ENCODE results near the gene JAK1.

JAK1 gene

GRCh38 chr1:64877151-64877550, 89.2 kb downstream of the JAK1 start:
- Histone ChIP-seq H3K9ac (ENCODE audit: low read depth, low read length) (no peak overlapping the region), H3K4me1 (ENCODE audit: insufficient read depth, low read length) (no peaks in the 10 kb centered on the region), H3K36me3 (ENCODE audit: insufficient read depth, low read length) (no peaks in the 10 kb centered on the region), H3K9me3 (ENCODE audit: control insufficient read depth, insufficient read depth, low read length) (no peaks in the 10 kb centered on the region)

DNA sequence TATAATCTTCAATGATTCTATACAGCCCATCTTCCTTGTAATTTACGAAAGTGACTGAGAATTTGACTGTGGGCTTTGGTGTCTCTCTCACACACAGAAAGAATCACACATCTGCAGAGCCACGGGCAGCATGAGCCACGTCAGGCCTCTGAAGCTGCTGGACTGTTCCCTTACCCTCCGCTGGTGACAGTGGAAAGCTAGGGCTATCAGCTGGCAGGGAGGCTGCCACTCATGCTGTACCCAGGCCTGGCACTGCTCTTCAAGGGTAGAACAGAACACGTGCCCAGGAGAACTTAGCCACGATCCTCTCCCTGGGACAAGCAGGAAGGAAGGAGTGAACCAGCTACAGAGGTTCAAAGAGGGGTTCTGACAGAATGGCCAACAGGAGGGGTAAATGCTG, 90.7 kb downstream of the JAK1 start:
- Histone ChIP-seq H3K9ac (ENCODE audit: low read depth, low read length) (no peak overlapping the region), H3K36me3 (ENCODE audit: insufficient read depth, low read length) (no peaks in the 10 kb centered on the region; the same call in 1 of the 2 replicates), H3K4me1 (ENCODE audit: insufficient read depth, low read length) (no peaks in the 10 kb centered on the region), H3K9me3 (ENCODE audit: control insufficient read depth, insufficient read depth, low read length) (no peaks in the 10 kb centered on the region)

DNA sequence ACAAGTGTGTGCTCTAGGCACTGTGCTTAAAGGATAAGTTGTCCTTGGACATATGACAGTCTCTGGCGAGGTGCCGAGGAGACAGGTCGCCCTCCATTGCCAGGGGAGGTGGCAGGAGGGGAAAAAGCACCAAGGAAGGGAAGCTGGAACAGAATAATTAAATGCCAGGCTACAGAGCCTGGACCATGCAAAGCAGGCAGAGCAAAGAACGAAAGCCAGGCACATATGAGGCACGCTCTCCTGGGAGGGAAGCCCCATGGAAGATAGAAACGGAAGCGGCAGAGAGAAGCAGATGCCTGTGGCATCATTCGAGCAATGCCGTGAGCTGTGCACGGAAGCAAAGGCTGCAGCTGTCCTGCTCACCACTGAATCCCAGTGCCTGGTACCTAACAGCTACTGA, 91.2 kb downstream of the JAK1 start:
- no peak overlapping the region for H3K9ac ChIP-seq (ENCODE audit: low read depth, low read length)

GRCh38 chr1:64874666-64875065, 91.7 kb downstream of the JAK1 start:
- no peaks in the 10 kb centered on the region for H3K9me3 ChIP-seq (ENCODE audit: control insufficient read depth, insufficient read depth, low read length)
- no peak overlapping the region for H3K9ac ChIP-seq (ENCODE audit: low read depth, low read length)
- H3K4me1 ChIP-seq (ENCODE audit: insufficient read depth, low read length) = no peaks in the 10 kb centered on the region
- no peaks in the 10 kb centered on the region; the same call in 1 of the 2 replicates for H3K36me3 ChIP-seq (ENCODE audit: insufficient read depth, low read length)

More for the DNA sequence above, 91.2 kb downstream of the JAK1 start:
- no peaks in the 10 kb centered on the region for H3K9me3 ChIP-seq (ENCODE audit: control insufficient read depth, insufficient read depth, low read length)
- H3K36me3 ChIP-seq (ENCODE audit: insufficient read depth, low read length) = no peaks in the 10 kb centered on the region; the same call in 1 of the 2 replicates
- no peaks in the 10 kb centered on the region for H3K4me1 ChIP-seq (ENCODE audit: insufficient read depth, low read length)

GRCh38 chr1:64873576-64873975, 92.8 kb downstream of the JAK1 start:
- H3K36me3 ChIP-seq (ENCODE audit: insufficient read depth, low read length) = no peaks in the 10 kb centered on the region; the same call in 1 of the 2 replicates
- no peaks in the 10 kb centered on the region for H3K9me3 ChIP-seq (ENCODE audit: control insufficient read depth, insufficient read depth, low read length)
- H3K9ac ChIP-seq (ENCODE audit: low read depth, low read length) = no peak overlapping the region
- H3K4me1 ChIP-seq (ENCODE audit: insufficient read depth, low read length) = no peaks in the 10 kb centered on the region

DNA sequence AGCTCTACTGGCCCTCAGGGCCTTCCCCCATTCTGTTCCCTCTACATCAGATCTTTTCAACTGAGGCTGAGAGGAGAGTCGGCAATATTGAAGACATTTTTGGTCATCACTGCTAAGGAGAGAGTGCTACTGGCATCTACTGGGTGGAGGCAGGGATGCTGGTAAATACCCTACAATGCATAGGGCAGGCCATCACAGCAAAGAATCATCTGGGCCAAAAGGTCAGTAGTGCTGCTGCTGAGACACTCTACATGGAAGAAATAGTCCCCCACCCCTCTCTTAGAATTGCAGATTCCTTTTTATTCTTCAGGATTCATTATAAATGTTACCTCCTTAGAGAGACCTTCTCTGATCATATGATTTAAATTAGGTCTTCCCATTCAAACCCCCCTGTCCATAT, 94.3 kb downstream of the JAK1 start:
- Histone ChIP-seq H3K9me3 (ENCODE audit: control insufficient read depth, insufficient read depth, low read length) (no peaks in the 10 kb centered on the region), H3K9ac (ENCODE audit: low read depth, low read length) (no peak overlapping the region), H3K36me3 (ENCODE audit: insufficient read depth, low read length) (no peaks in the 10 kb centered on the region; the same call in 1 of the 2 replicates), H3K4me1 (ENCODE audit: insufficient read depth, low read length) (no peaks in the 10 kb centered on the region)

- H3K9me3 ChIP-seq (ENCODE audit: control insufficient read depth, insufficient read depth, low read length) = no peaks in the 10 kb centered on the region
- no peaks in the 10 kb centered on the region for H3K4me1 ChIP-seq (ENCODE audit: insufficient read depth, low read length)
- H3K36me3 ChIP-seq (ENCODE audit: insufficient read depth, low read length) = no peaks in the 10 kb centered on the region; the same call in 1 of the 2 replicates
- no peak overlapping the region for H3K9ac ChIP-seq (ENCODE audit: low read depth, low read length)
Observed at GRCh38 chr1:64871256-64871655, 95.1 kb downstream of the JAK1 start.

- H3K9me3 ChIP-seq (ENCODE audit: control insufficient read depth, insufficient read depth, low read length) = no peaks in the 10 kb centered on the region
- no peaks in the 10 kb centered on the region; the same call in 1 of the 2 replicates for H3K36me3 ChIP-seq (ENCODE audit: insufficient read depth, low read length)
- no peak overlapping the region for H3K9ac ChIP-seq (ENCODE audit: low read depth, low read length)
- H3K4me1 ChIP-seq (ENCODE audit: insufficient read depth, low read length) = no peaks in the 10 kb centered on the region
Observed at GRCh38 chr1:64867266-64867665, 99.1 kb downstream of the JAK1 start.

GRCh38 chr1:64866689-64867088, 99.7 kb downstream of the JAK1 start:
- Histone ChIP-seq H3K36me3 (ENCODE audit: insufficient read depth, low read length) (no peaks in the 10 kb centered on the region), H3K9ac (ENCODE audit: low read depth, low read length) (no peak overlapping the region), H3K4me1 (ENCODE audit: insufficient read depth, low read length) (peaks cover 4% of the 10 kb centered on the region; the same call in 1 of the 2 replicates), H3K9me3 (ENCODE audit: control insufficient read depth, insufficient read depth, low read length) (no peaks in the 10 kb centered on the region)

GRCh38 chr1:64865105-64865757, 101.1 kb downstream of the JAK1 start:
- H3K4me1 ChIP-seq (ENCODE audit: insufficient read depth, low read length) = peaks cover 8% of the 10 kb centered on the region; the same call in 1 of the 2 replicates
- no peaks in the 10 kb centered on the region for H3K36me3 ChIP-seq (ENCODE audit: insufficient read depth, low read length)
- H3K9ac ChIP-seq (ENCODE audit: low read depth, low read length) = no peak overlapping the region
- H3K9me3 ChIP-seq (ENCODE audit: control insufficient read depth, insufficient read depth, low read length) = no peaks in the 10 kb centered on the region

DNA sequence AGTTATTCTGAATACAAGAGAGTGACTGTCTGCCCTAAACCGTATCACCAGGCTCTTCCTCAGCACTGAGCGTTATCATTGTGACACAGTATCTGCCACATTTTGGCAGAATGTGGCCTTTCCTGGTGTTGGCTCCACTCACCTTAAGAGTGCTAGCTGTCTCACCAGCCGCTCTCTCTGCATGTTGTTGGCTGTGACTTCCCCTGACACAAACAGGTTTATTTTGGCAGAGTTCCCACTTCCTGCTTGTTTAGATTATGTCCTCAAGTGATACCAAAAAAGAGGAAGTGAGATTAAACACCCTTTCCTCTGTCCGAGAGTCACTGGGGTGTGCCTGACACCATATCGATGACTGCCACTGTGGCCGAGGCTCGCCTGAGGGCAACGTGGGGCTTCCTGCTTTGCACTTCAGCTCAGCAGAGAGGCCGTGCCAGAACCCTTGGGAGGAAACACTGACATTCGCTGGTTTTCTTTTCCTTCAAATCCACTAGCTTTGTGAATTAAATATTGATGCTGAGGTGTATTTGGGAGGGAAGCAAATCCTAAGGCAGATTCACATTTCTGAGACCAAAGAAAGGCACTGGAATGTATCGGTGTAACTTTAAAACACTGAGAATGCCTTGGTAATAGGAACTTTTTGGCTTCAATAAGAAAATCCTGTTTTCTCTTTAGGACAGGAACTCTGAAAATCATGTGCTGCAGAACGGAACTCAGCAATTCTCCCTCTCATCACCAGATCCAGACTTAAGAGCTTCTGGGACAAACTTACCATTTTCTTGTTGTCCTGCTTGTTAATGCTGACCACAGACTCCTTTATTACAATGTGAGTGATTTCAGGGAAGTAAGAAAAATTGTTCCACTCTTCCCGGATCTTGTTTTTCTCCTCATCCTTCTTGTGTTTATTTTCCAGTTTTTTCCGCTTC, 102.1 kb downstream of the JAK1 start:
- no peaks in the 10 kb centered on the region for H3K36me3 ChIP-seq (ENCODE audit: insufficient read depth, low read length)
- no peaks in the 10 kb centered on the region for H3K9me3 ChIP-seq (ENCODE audit: control insufficient read depth, insufficient read depth, low read length)
- peaks cover 8% of the 10 kb centered on the region; the same call in 1 of the 2 replicates for H3K4me1 ChIP-seq (ENCODE audit: insufficient read depth, low read length)
- no peak overlapping the region for H3K9ac ChIP-seq (ENCODE audit: low read depth, low read length)

- no peaks in the 10 kb centered on the region for H3K9me3 ChIP-seq (ENCODE audit: control insufficient read depth, insufficient read depth, low read length)
- no peaks in the 10 kb centered on the region for H3K36me3 ChIP-seq (ENCODE audit: insufficient read depth, low read length)
- H3K9ac ChIP-seq (ENCODE audit: low read depth, low read length) = no peak overlapping the region
- H3K4me1 ChIP-seq (ENCODE audit: insufficient read depth, low read length) = peaks cover 8% of the 10 kb centered on the region; the same call in 1 of the 2 replicates
Observed at GRCh38 chr1:64861611-64862010, 104.7 kb downstream of the JAK1 start.

- Histone ChIP-seq H3K36me3 (ENCODE audit: insufficient read depth, low read length) (0 out of 2 replicates have a peak, but pooled peaks cover 5% of the 10 kb centered on the region), H3K4me1 (ENCODE audit: insufficient read depth, low read length) (peaks cover 8% of the 10 kb centered on the region; the same call in 1 of the 2 replicates), H3K9ac (ENCODE audit: low read depth, low read length) (no peak overlapping the region), H3K9me3 (ENCODE audit: control insufficient read depth, insufficient read depth, low read length) (no peaks in the 10 kb centered on the region)
Observed at GRCh38 chr1:64857347-64857746, 109.0 kb downstream of the JAK1 start.

DNA sequence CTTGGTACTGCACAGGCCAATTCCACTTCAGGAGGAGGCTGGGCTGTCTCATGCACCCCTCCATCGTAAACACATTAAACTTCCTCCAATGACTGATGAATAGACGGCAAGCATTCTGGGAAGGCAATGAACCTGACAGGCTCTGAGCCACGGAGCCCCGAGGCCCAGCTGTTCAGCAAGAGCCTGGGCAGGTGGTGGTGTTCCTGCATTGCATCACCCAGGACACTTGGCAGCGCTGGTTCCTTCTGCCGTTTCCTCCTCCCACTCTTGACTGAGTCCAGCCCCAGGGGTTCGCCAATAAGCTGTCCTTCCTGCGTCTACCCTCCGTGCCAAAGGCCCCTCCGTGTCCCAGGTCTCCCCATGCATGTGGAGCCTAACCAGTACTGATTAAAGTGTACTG, 109.8 kb downstream of the JAK1 start:
- Histone ChIP-seq H3K9me3 (ENCODE audit: control insufficient read depth, insufficient read depth, low read length) (no peaks in the 10 kb centered on the region), H3K4me1 (ENCODE audit: insufficient read depth, low read length) (peaks cover 4% of the 10 kb centered on the region; the same call in 1 of the 2 replicates), H3K36me3 (ENCODE audit: insufficient read depth, low read length) (0 out of 2 replicates have a peak, but pooled peaks cover 5% of the 10 kb centered on the region), H3K9ac (ENCODE audit: low read depth, low read length) (no peak overlapping the region)
